Keratinocyte (primary cell): ENCODE data around the gene SLC8A1. TPM values are rescaled to one million over a fixed set of nuclear protein-coding genes. Genes with fewer than 3 reads are reported as not detected.

Experiments
- DNase-seq: peaks from one replicate; pipeline ENCODE4 v3.0.0-alpha.2; 2011; ENCODE audit warnings: low read depth, missing footprints, low spot score
- FAIRE-seq: peaks from 2 replicates; lab custom pipeline; 2011; peaks lifted over from hg19 to GRCh38; lab: Jason Lieb, UNC
- H2AFZ ChIP-seq: 2 replicates; pipeline ENCODE4 v1.6.0; 2012; ENCODE audit warnings: low read length, control low read depth, inconsistent platforms; ENCODE audit not compliant: control insufficient read depth
- H3K27ac ChIP-seq: 2 replicates; pipeline ENCODE4 v1.5.1; 2011; ENCODE audit warnings: low read length; ENCODE audit not compliant: control insufficient read depth, insufficient read depth
- H3K27me3 ChIP-seq: 3 replicates; pipeline ENCODE4 v1.6.0; 2011; ENCODE audit warnings: low read length; ENCODE audit not compliant: control insufficient read depth, insufficient read depth; ENCODE audit errors: extremely low read depth
- H3K36me3 ChIP-seq, 2 experiments: 2 replicates in 1 of 2; 3 replicates in 1 of 2; pipeline ENCODE4 v1.5.1; 2011; ENCODE audit warnings: low read length in 2 of 2, mild to moderate bottlenecking in 1 of 2; ENCODE audit not compliant: control insufficient read depth in 2 of 2, insufficient read depth in 2 of 2; ENCODE audit errors: extremely low read depth in 1 of 2
- H3K4me1 ChIP-seq: 3 replicates; pipeline ENCODE4 v1.5.1; 2011; ENCODE audit warnings: low read length; ENCODE audit not compliant: control insufficient read depth, insufficient read depth; ENCODE audit errors: extremely low read depth
- H3K4me2 ChIP-seq: 3 replicates; pipeline ENCODE4 v1.6.0; 2011; ENCODE audit warnings: low read depth, low read length; ENCODE audit not compliant: control insufficient read depth, insufficient read depth; ENCODE audit errors: extremely low read depth
- H3K4me3 ChIP-seq, 3 experiments: fragments of 200-600 bp in 1 of 3; sonication (generic) in 1 of 3; 2 replicates in 2 of 3; 3 replicates in 1 of 3; pipeline ENCODE4 v1.5.1; 2011 to 2016; ENCODE audit warnings: low read length in 3 of 3, mild to moderate bottlenecking in 3 of 3, control low read depth in 2 of 3, inconsistent platforms in 1 of 3, low read depth in 1 of 3, mixed read lengths in 1 of 3, mixed run types in 1 of 3, moderate library complexity in 1 of 3; ENCODE audit not compliant: control insufficient read depth in 2 of 3, insufficient read depth in 2 of 3; ENCODE audit errors: extremely low read depth in 1 of 3
- H3K79me2 ChIP-seq: 2 replicates; pipeline ENCODE4 v1.6.0; 2012; ENCODE audit warnings: low read length; ENCODE audit not compliant: control insufficient read depth, insufficient read depth
- H3K9ac ChIP-seq: 3 replicates; pipeline ENCODE4 v1.6.0; 2011; ENCODE audit warnings: low read length; ENCODE audit not compliant: control insufficient read depth, insufficient read depth; ENCODE audit errors: extremely low read depth
- H3K9me1 ChIP-seq: 3 replicates; pipeline ENCODE4 v1.6.0; 2011; ENCODE audit warnings: low read length; ENCODE audit not compliant: control insufficient read depth, insufficient read depth; ENCODE audit errors: extremely low read depth
- H3K9me3 ChIP-seq: 2 replicates; pipeline ENCODE4 v1.5.1; 2012; ENCODE audit warnings: low read depth, low read length; ENCODE audit not compliant: control insufficient read depth
- H4K20me1 ChIP-seq: 3 replicates; pipeline ENCODE4 v1.6.0; 2011; ENCODE audit warnings: low read length; ENCODE audit not compliant: control insufficient read depth, insufficient read depth; ENCODE audit errors: extremely low read depth
- CTCF ChIP-seq, 3 experiments: IDR thresholded peaks in 1 of 3; conservative IDR thresholded peaks in 1 of 3; optimal IDR thresholded peaks in 1 of 3; 2 replicates in 2 of 3; 3 replicates in 1 of 3; pipeline versions ENCODE3 to v1.5.1; 2011; ENCODE audit warnings: low read length in 3 of 3, mild to moderate bottlenecking in 3 of 3, moderate library complexity in 2 of 3, control low read depth in 1 of 3, inconsistent platforms in 1 of 3; ENCODE audit not compliant: insufficient read depth in 2 of 3; ENCODE audit errors: extremely low read depth in 1 of 3
- EZH2 ChIP-seq: IDR thresholded peaks from one replicate; pipeline ENCODE4 v1.6.1; 2012; ENCODE audit warnings: inconsistent platforms, mild to moderate bottlenecking, low read length, moderate library complexity
- dilution Hi-C: fragments of 300-500 bp; cut with MboI; formaldehyde crosslinking; loops from one replicate; pipeline ENCODE4 v1.7.0; 2020; ENCODE audit warnings: low sequenced_read_pairs; ENCODE audit not compliant: extremely low pct_ligation_motif_present
- polyA plus RNA-seq, 5 experiments: library from polyadenylated mRNA; depleted of rRNA in 3 of 5; stranded (reverse) in 3 of 5; stranded (forward) in 1 of 5; unstranded in 1 of 5; fragments of >200 nt; gene quantifications; 1 replicate in 1 of 5; 2 replicates in 3 of 5; 3 replicates in 1 of 5; pipeline versions ENCODE4 v1.2.1 to v1.2.3, GENCODE V29; 2011 to 2012; ENCODE audit warnings: missing spikeins in 2 of 5, low read depth in 1 of 5, low replicate concordance in 1 of 5

SLC8A1 gene
- polyA plus RNA-seq, 1 donor (not counting 4 experiments of a cell fraction or from before 2014, with no cell fraction given) = 2.7 TPM

- no peaks in the 10 kb centered on the region for H3K36me3 ChIP-seq
- no peak overlapping the region for H3K4me3 ChIP-seq
- no peaks in the 10 kb centered on the region for H3K27me3 ChIP-seq
- H4K20me1 ChIP-seq = no peaks in the 10 kb centered on the region
- dilution Hi-C loops = no loop called here
- TF ChIP-seq CTCF (optimal IDR thresholded peaks at IDR 0.05 in 1 of 3, IDR thresholded peaks at IDR 0.05 in 1 of 3, conservative IDR thresholded peaks at IDR 0.05 in 1 of 3; ENCODE audit: extremely low read depth in 1 of 3, insufficient read depth in 2 of 3, low read length in 3 of 3) (no peak), EZH2 (no peak)
- DNase-seq (no peak), FAIRE-seq (no peak)
- H3K27ac ChIP-seq = no peak overlapping the region
- H3K4me1 ChIP-seq = no peaks in the 10 kb centered on the region
- no peak overlapping the region for H3K4me2 ChIP-seq
- no peaks in the 10 kb centered on the region for H3K9me3 ChIP-seq
- no peaks in the 10 kb centered on the region for H3K79me2 ChIP-seq
- no peak overlapping the region for H3K9ac ChIP-seq
- H2AFZ ChIP-seq = no peak overlapping the region
- no peaks in the 10 kb centered on the region for H3K9me1 ChIP-seq
These were observed 121.8 kb downstream of the SLC8A1 start for GRCh38 chr2:40330096-40330495.

GRCh38 chr2:40329739-40330030 is 122.2 kb downstream of the SLC8A1 start:
- Histone ChIP-seq H3K4me1 (no peaks in the 10 kb centered on the region), H3K79me2 (no peaks in the 10 kb centered on the region), H3K4me2 (no peak overlapping the region), H3K9me1 (no peaks in the 10 kb centered on the region), H3K27me3 (no peaks in the 10 kb centered on the region), H3K36me3 (no peaks in the 10 kb centered on the region), H4K20me1 (no peaks in the 10 kb centered on the region), H3K9me3 (no peaks in the 10 kb centered on the region), H3K4me3 (no peak overlapping the region), H2AFZ (no peak overlapping the region), H3K27ac (no peak overlapping the region), H3K9ac (no peak overlapping the region)
- TF ChIP-seq EZH2 (no peak), CTCF (optimal IDR thresholded peaks at IDR 0.05 in 1 of 3, IDR thresholded peaks at IDR 0.05 in 1 of 3, conservative IDR thresholded peaks at IDR 0.05 in 1 of 3; ENCODE audit: extremely low read depth in 1 of 3, insufficient read depth in 2 of 3, low read length in 3 of 3) (no peak)
- DNase-seq = no peak
- FAIRE-seq = no peak
- dilution Hi-C loops = no loop called here
